ENCODE data around the gene ALDH3B1. TPM values are rescaled to one million over a fixed set of nuclear protein-coding genes. Genes with fewer than 3 reads are reported as not detected.

The ALDH3B1 gene
- total and polyA plus RNA-seq, 3 donors from 2014 or later = 4.4 to 8.1 (median 5.3) TPM

- H3K4me3 ChIP-seq = no peak overlapping the region
- no peak for DNase-seq
- no peaks in the 10 kb centered on the region for H3K27me3 ChIP-seq
- no peaks in the 10 kb centered on the region for H3K9me3 ChIP-seq
- intact Hi-C loops (cut with DNase I; ENCODE audit: low total_unique reads) = no loop called here
- WGBS, 2 donors = 88 to 95% methylated on average over 5 to 18 of the region's 18 CpGs
- H3K36me3 ChIP-seq (ENCODE audit: low read depth, missing control alignments) = no peaks in the 10 kb centered on the region
- H3K27ac ChIP-seq = no peak overlapping the region
- no peaks in the 10 kb centered on the region for H3K4me1 ChIP-seq
- TF ChIP-seq CTCF (IDR thresholded peaks at IDR 0.05) = no peak
- TF ChIP-seq POLR2A (IDR thresholded peaks at IDR 0.05) = no peak
Observed at GRCh38 chr11:68050371-68050841, 40.3 kb downstream of the ALDH3B1 start.

- intact Hi-C loops (cut with DNase I; ENCODE audit: low total_unique reads) = no loop called here
- H3K36me3 ChIP-seq (ENCODE audit: low read depth, missing control alignments) = no peaks in the 10 kb centered on the region
Observed at GRCh38 chr11:68051191-68052136, 41.3 kb downstream of the ALDH3B1 start.

GRCh38 chr11:68052137-68052873, 42.2 kb downstream of the ALDH3B1 start:
- no peaks in the 10 kb centered on the region for H3K36me3 ChIP-seq (ENCODE audit: low read depth, missing control alignments)
- H3K4me1 ChIP-seq = no peaks in the 10 kb centered on the region
- H3K27ac ChIP-seq = no peak overlapping the region
- 89 to 92% methylated on average over 15 of the region's 15 CpGs for WGBS, 2 donors
- H3K4me3 ChIP-seq = no peak overlapping the region
- DNase-seq = no peak
- H3K27me3 ChIP-seq = no peaks in the 10 kb centered on the region
- H3K9me3 ChIP-seq = no peaks in the 10 kb centered on the region
- no peak for TF ChIP-seq POLR2A (IDR thresholded peaks at IDR 0.05)
- no peak for TF ChIP-seq CTCF (IDR thresholded peaks at IDR 0.05)
- intact Hi-C loops (cut with DNase I; ENCODE audit: low total_unique reads) = no loop called here

More at GRCh38 chr11:68051191-68052136, 41.3 kb downstream of the ALDH3B1 start:
- Histone ChIP-seq H3K4me1 (no peaks in the 10 kb centered on the region), H3K27ac (no peak overlapping the region), H3K27me3 (no peaks in the 10 kb centered on the region), H3K9me3 (no peaks in the 10 kb centered on the region), H3K4me3 (no peak overlapping the region)
- TF ChIP-seq CTCF (IDR thresholded peaks at IDR 0.05) = no peak
- TF ChIP-seq POLR2A (IDR thresholded peaks at IDR 0.05) = no peak
- no peak for DNase-seq
- WGBS, 2 donors = 77 to 88% methylated on average over 8 to 14 of the region's 14 CpGs

DNA sequence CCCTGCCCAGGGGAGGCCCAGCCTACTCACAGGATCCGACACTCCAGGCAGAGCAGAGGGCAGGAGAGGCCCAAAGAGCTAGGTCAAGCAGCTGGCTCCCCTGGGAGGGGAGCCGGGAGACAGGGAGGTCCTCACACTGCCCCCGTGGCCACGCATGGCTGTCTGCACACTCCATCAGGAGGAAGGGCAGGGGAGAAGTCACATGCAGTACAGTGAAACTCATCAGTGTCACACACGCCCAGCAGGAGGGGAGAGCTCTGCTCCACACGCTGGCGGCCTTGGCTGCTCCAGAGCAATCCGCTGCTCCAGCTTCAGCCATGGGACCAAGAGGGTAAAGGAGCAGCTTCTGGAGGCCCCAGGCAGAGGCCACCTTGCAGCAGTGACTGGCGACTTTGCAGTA, 43.0 kb downstream of the ALDH3B1 start:
- intact Hi-C loops (cut with DNase I; ENCODE audit: low total_unique reads) = no loop called here
- Histone ChIP-seq H3K36me3 (ENCODE audit: low read depth, missing control alignments) (no peaks in the 10 kb centered on the region), H3K27ac (no peak overlapping the region), H3K4me3 (no peak overlapping the region), H3K9me3 (no peaks in the 10 kb centered on the region), H3K27me3 (no peaks in the 10 kb centered on the region), H3K4me1 (no peaks in the 10 kb centered on the region)
- WGBS, 2 donors = 55 to 76% methylated on average over 6 to 9 of the region's 9 CpGs
- no peak for TF ChIP-seq POLR2A (IDR thresholded peaks at IDR 0.05)
- TF ChIP-seq CTCF (IDR thresholded peaks at IDR 0.05) = no peak
- no peak for DNase-seq

Data from testis (tissue), 3 donors.